Astrocyte (in vitro differentiated cells and primary cell): Measurements from ENCODE around the gene MEGF11. TPM values are rescaled to one million over a fixed set of nuclear protein-coding genes. Genes with fewer than 3 reads are reported as not detected.
A peak's percentile ranks its signal among the peaks of the same experiment; 100 is the strongest.

ENCODE experiments used
- DNase-seq: peaks from one replicate; pipeline ENCODE4 v3.0.0-alpha.2; 2010; ENCODE audit warnings: low read depth
- FAIRE-seq: peaks from 2 replicates; lab custom pipeline; 2011; peaks lifted over from hg19 to GRCh38; lab: Jason Lieb, UNC
- H2AFZ ChIP-seq: 2 replicates; pipeline ENCODE4 v1.6.0; 2012; ENCODE audit warnings: low read depth, low read length, inconsistent platforms
- H3K27ac ChIP-seq: 2 replicates; pipeline ENCODE4 v1.5.1; 2011; ENCODE audit warnings: low read depth, low read length, inconsistent platforms
- H3K27me3 ChIP-seq: 2 replicates; pipeline ENCODE4 v1.6.0; 2011; ENCODE audit warnings: low read length, inconsistent platforms; ENCODE audit not compliant: insufficient read depth
- H3K36me3 ChIP-seq: 2 replicates; pipeline ENCODE4 v1.5.1; 2011; ENCODE audit warnings: low read length, inconsistent platforms; ENCODE audit not compliant: insufficient read depth
- H3K4me1 ChIP-seq: 2 replicates; pipeline ENCODE4 v1.5.1; 2011; ENCODE audit warnings: low read length, inconsistent platforms; ENCODE audit not compliant: insufficient read depth
- H3K4me2 ChIP-seq: 2 replicates; pipeline ENCODE4 v1.6.0; 2012; ENCODE audit warnings: low read length, inconsistent platforms
- H3K4me3 ChIP-seq: 2 replicates; pipeline ENCODE4 v1.5.1; 2011; ENCODE audit warnings: low read depth, mild to moderate bottlenecking, low read length, inconsistent platforms; ENCODE audit not compliant: insufficient read depth
- H3K79me2 ChIP-seq: 2 replicates; pipeline ENCODE4 v1.6.0; 2012; ENCODE audit warnings: mild to moderate bottlenecking, low read length, inconsistent platforms; ENCODE audit not compliant: insufficient read depth
- H3K9ac ChIP-seq: 2 replicates; pipeline ENCODE4 v1.6.0; 2012; ENCODE audit warnings: mild to moderate bottlenecking, low read length, inconsistent platforms
- H3K9me3 ChIP-seq: 2 replicates; pipeline ENCODE4 v1.5.1; 2012; ENCODE audit warnings: low read depth, mild to moderate bottlenecking, low read length, inconsistent platforms; ENCODE audit not compliant: insufficient read depth
- H4K20me1 ChIP-seq: 2 replicates; pipeline ENCODE4 v1.6.0; 2012; ENCODE audit warnings: low read length, inconsistent platforms; ENCODE audit not compliant: insufficient read depth
- H3K27ac Mint-ChIP-seq: one replicate; pipeline ENCODE4 v1.8.0; 2021; ENCODE audit warnings: mild to moderate bottlenecking, mixed read lengths; ENCODE audit not compliant: unreplicated experiment
- H3K27me3 Mint-ChIP-seq: one replicate; pipeline ENCODE4 v1.8.0; 2021; ENCODE audit warnings: low read depth, mixed read lengths; ENCODE audit not compliant: unreplicated experiment
- H3K36me3 Mint-ChIP-seq: one replicate; pipeline ENCODE4 v1.8.0; 2021; ENCODE audit warnings: low read depth, mixed read lengths; ENCODE audit not compliant: unreplicated experiment
- H3K4me1 Mint-ChIP-seq: one replicate; pipeline ENCODE4 v1.8.0; 2021; ENCODE audit warnings: low read depth, mixed read lengths; ENCODE audit not compliant: unreplicated experiment
- H3K4me3 Mint-ChIP-seq: one replicate; pipeline ENCODE4 v1.8.0; 2021; ENCODE audit warnings: mild to moderate bottlenecking, moderate library complexity, mixed read lengths; ENCODE audit not compliant: unreplicated experiment
- H3K9me3 Mint-ChIP-seq: one replicate; pipeline ENCODE4 v1.8.0; 2021; ENCODE audit warnings: mild to moderate bottlenecking, mixed read lengths; ENCODE audit not compliant: unreplicated experiment
- CTCF ChIP-seq: IDR thresholded peaks from 2 replicates; pipeline ENCODE4 v1.5.1; 2011; ENCODE audit warnings: low read depth, mild to moderate bottlenecking, inconsistent platforms, low read length, moderate library complexity; ENCODE audit not compliant: insufficient read depth
- EZH2 ChIP-seq: IDR thresholded peaks from 2 replicates; pipeline ENCODE4 v1.6.1; 2012; ENCODE audit warnings: mild to moderate bottlenecking, low read length, inconsistent platforms; ENCODE audit not compliant: insufficient read depth
- total RNA-seq: library from RNA; stranded (reverse); gene quantifications from 2 replicates; pipeline ENCODE4 v1.2.1, GENCODE V29; 2021

Gene MEGF11
- total RNA-seq, 1 donor from 2014 or later = 0.16 TPM

- Histone ChIP-seq H2AFZ (no peak overlapping the region), H3K4me2 (no peak overlapping the region), H3K9me3 (no peaks in the 10 kb centered on the region), H3K36me3 (no peaks in the 10 kb centered on the region), H3K27me3 (no peaks in the 10 kb centered on the region), H4K20me1 (peaks cover 38% of the 10 kb centered on the region), H3K79me2 (no peaks in the 10 kb centered on the region), H3K4me1 (peaks cover 5% of the 10 kb centered on the region), H3K27ac (no peak overlapping the region), H3K9ac (no peak overlapping the region), H3K4me3 (no peak overlapping the region)
- Mint-ChIP-seq H3K27me3 (no peaks in the 10 kb centered on the region), H3K9me3 (no peaks in the 10 kb centered on the region), H3K27ac (no peak overlapping the region), H3K4me1 (peaks cover 2% of the 10 kb centered on the region), H3K4me3 (no peak overlapping the region), H3K36me3 (peaks cover 4% of the 10 kb centered on the region)
- no peak for TF ChIP-seq CTCF
- no peak for TF ChIP-seq EZH2
- no peak for FAIRE-seq
- no peak for DNase-seq
Observed at GRCh38 chr15:65917936-65918335, 335.6 kb downstream of the MEGF11 start.

- H3K27me3 Mint-ChIP-seq = no peaks in the 10 kb centered on the region
- H3K4me1 Mint-ChIP-seq = peaks cover 2% of the 10 kb centered on the region
- peaks cover 37% of the 10 kb centered on the region for H4K20me1 ChIP-seq
- no peaks in the 10 kb centered on the region for H3K27me3 ChIP-seq
- TF ChIP-seq CTCF = no peak
- no peak for TF ChIP-seq EZH2
- H3K9ac ChIP-seq = no peak overlapping the region
- H3K27ac Mint-ChIP-seq = no peak overlapping the region
- no peak overlapping the region for H3K4me3 Mint-ChIP-seq
- FAIRE-seq (no peak), DNase-seq (no peak)
- H3K36me3 Mint-ChIP-seq = peaks cover 2% of the 10 kb centered on the region
- no peak overlapping the region for H3K4me3 ChIP-seq
- H3K27ac ChIP-seq = no peak overlapping the region
- H3K36me3 ChIP-seq = no peaks in the 10 kb centered on the region
- peaks cover 5% of the 10 kb centered on the region for H3K4me1 ChIP-seq
- no peak overlapping the region for H2AFZ ChIP-seq
- H3K9me3 Mint-ChIP-seq = no peaks in the 10 kb centered on the region
- H3K79me2 ChIP-seq = no peaks in the 10 kb centered on the region
- H3K4me2 ChIP-seq = no peak overlapping the region
- no peaks in the 10 kb centered on the region for H3K9me3 ChIP-seq
Observed at GRCh38 chr15:65917407-65917756, 336.2 kb downstream of the MEGF11 start.

DNA sequence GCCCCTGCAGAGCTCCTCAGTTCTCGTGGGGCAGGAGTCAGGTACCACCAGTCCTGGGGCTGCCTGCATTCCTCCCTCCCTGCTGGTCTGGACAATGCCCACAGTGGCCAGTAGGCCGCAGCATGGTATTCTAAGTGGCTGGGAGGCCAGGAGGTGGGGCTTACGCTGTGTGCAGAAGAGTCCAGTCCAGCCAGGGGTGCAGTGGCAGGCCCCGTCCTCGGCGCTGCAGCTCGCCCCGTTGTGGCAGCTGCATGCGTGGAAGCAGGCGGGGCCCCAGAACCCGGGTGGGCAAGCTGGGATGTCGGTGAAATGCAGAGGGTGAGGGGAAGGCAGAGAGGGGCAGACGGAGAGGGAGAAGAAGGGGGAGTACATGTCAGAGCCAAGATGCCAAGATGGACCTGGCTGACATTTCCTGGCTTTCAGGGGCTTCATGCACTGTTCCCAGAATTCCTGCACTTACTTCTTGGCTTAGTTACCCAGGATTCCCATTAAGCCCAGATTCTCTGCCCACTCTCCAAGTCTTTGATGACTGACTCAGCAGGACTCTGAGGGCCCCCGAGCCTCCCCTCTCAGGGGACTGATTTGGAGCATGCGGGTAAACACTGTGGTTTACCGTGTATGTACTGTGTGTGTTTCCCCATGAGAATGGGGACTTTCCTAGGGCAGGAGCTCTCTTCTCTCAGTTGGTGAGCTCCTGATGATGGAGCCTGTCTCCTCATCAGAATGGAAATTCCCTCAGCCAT, 336.7 kb downstream of the MEGF11 start:
- no peak overlapping the region for H3K27ac Mint-ChIP-seq
- Histone ChIP-seq H4K20me1 (peaks cover 36% of the 10 kb centered on the region), H2AFZ (no peak overlapping the region), H3K27ac (no peak overlapping the region), H3K4me1 (peaks cover 5% of the 10 kb centered on the region), H3K79me2 (no peaks in the 10 kb centered on the region), H3K4me2 (peak overlapping the region; percentile 61), H3K9ac (peak overlapping the region; percentile 2), H3K9me3 (no peaks in the 10 kb centered on the region), H3K36me3 (no peaks in the 10 kb centered on the region), H3K27me3 (no peaks in the 10 kb centered on the region), H3K4me3 (no peak overlapping the region)
- no peak overlapping the region for H3K4me3 Mint-ChIP-seq
- no peaks in the 10 kb centered on the region for H3K27me3 Mint-ChIP-seq
- TF ChIP-seq EZH2 = no peak
- TF ChIP-seq CTCF = peak; percentile 56
- DNase-seq = peak; percentile 42
- FAIRE-seq = no peak
- H3K9me3 Mint-ChIP-seq = no peaks in the 10 kb centered on the region
- H3K4me1 Mint-ChIP-seq = peaks cover 2% of the 10 kb centered on the region
- H3K36me3 Mint-ChIP-seq = peaks cover 2% of the 10 kb centered on the region
